Sigmoid colon (tissue), 7 donors: ENCODE measurements around the gene R3HCC1L. TPM values are rescaled to one million over a fixed set of nuclear protein-coding genes. Genes with fewer than 3 reads are reported as not detected.
"Not testable (repeated sequence)": the region's sequence is repeated elsewhere in the genome, so short reads cannot be mapped to it uniquely, and the experiment has no call there.

Source experiments
- DNase-seq: peaks from one replicate; pipeline ENCODE4 v3.0.0-alpha.2; 2019
- H3K27ac ChIP-seq, 4 donors: fragments of 200-600 bp; sonication (generic); one replicate each; pipeline ENCODE4 v1.5.1; 2016 to 2019; ENCODE audit warnings: mild to moderate bottlenecking in 1 of 4
- H3K27me3 ChIP-seq, 3 donors: fragments of 200-600 bp; sonication (generic); one replicate each; pipeline ENCODE4 v1.5.1; 2019; ENCODE audit warnings: mild to moderate bottlenecking in 1 of 3
- H3K36me3 ChIP-seq, 4 donors: fragments of 200-600 bp; sonication (generic); one replicate each; pipeline ENCODE4 v1.5.1; 2016 to 2019
- H3K4me1 ChIP-seq, 4 donors: fragments of 200-600 bp; sonication (generic); one replicate each; pipeline ENCODE4 v1.5.1; 2017 to 2019
- H3K4me3 ChIP-seq, 4 donors: fragments of 200-600 bp; sonication (generic); one replicate each; pipeline ENCODE4 v1.5.1; 2017 to 2019; ENCODE audit warnings: mild to moderate bottlenecking in 2 of 4, moderate library complexity in 1 of 4
- H3K9me3 ChIP-seq, 4 donors: fragments of 200-600 bp in 3 of 4; sonication (generic) in 3 of 4; one replicate each; pipeline versions ENCODE4 v1.5.1 to v1.6.1; 2013 to 2019
- EP300 ChIP-seq, 4 donors: sonication (generic); formaldehyde crosslinking; IDR thresholded peaks; one replicate each; pipeline ENCODE4 v1.6.1; 2017; ENCODE audit warnings: antibody characterized with exemption in 4 of 4
- POLR2A ChIP-seq, 2 donors: fragments of 450-650 bp; IDR thresholded peaks; one replicate each; pipeline ENCODE4 v1.6.1; 2016; ENCODE audit warnings: antibody characterized with exemption in 2 of 2, mild to moderate bottlenecking in 2 of 2, moderate library complexity in 2 of 2
- POLR2AphosphoS5 ChIP-seq, 4 donors: sonication (generic); formaldehyde crosslinking; IDR thresholded peaks; one replicate each; pipeline ENCODE4 v1.6.1; 2017; ENCODE audit warnings: antibody characterized with exemption in 4 of 4
- WGBS, 2 donors: extraction: QIAGEN DNeasy Blood & Tissue Kit; methylation state at CpG; one replicate each; pipeline ENCODE4 v1.1.7; 2013; 5-methylcytosine and 5-hydroxymethylcytosine counted together
- intact Hi-C: fragments of 100-400 bp; cut with DNase I; formaldehyde crosslinking; loops from one replicate; pipeline ENCODE4 v1.15.1; 2023
- polyA plus RNA-seq, 3 donors: library from polyadenylated mRNA; stranded (reverse); fragments of 200-250 nt; gene quantifications; one replicate each; pipeline ENCODE4 v1.2.3, GENCODE V29; 2013
- total RNA-seq, 4 donors: library from RNA; depleted of rRNA; stranded (reverse); fragments of >200 nt; gene quantifications; one replicate each; pipeline ENCODE4 v1.1.0, GENCODE V29; 2016
- TF ChIP-seq, protein P1 (sequence below), 4 experiments: fragments of 450-650 bp in 3 of 4; fragments of 200-600 bp in 1 of 4; IDR thresholded peaks; one replicate each; pipeline ENCODE4 v1.5.1; 2016 to 2019; ENCODE audit warnings: antibody characterized with exemption in 4 of 4, mild to moderate bottlenecking in 3 of 4, moderate library complexity in 2 of 4
- donor health status: healthy with polysubstance abuse.
- donor health status: Bipolar disorder and iron deficiency.
- donor health status: healthy.

R3HCC1L gene
- total and polyA plus RNA-seq, 7 donors = 11.6 to 15.0 (median 13.9) TPM

- WGBS, 2 donors = 88 to 92% methylated on average over 4 of the region's 4 CpGs
- DNase-seq = no peak
- intact Hi-C loops = no loop called here
- no peak for TF ChIP-seq POLR2A (IDR thresholded peaks at IDR 0.05)
- TF ChIP-seq, protein P1, sequence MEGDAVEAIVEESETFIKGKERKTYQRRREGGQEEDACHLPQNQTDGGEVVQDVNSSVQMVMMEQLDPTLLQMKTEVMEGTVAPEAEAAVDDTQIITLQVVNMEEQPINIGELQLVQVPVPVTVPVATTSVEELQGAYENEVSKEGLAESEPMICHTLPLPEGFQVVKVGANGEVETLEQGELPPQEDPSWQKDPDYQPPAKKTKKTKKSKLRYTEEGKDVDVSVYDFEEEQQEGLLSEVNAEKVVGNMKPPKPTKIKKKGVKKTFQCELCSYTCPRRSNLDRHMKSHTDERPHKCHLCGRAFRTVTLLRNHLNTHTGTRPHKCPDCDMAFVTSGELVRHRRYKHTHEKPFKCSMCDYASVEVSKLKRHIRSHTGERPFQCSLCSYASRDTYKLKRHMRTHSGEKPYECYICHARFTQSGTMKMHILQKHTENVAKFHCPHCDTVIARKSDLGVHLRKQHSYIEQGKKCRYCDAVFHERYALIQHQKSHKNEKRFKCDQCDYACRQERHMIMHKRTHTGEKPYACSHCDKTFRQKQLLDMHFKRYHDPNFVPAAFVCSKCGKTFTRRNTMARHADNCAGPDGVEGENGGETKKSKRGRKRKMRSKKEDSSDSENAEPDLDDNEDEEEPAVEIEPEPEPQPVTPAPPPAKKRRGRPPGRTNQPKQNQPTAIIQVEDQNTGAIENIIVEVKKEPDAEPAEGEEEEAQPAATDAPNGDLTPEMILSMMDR (IDR thresholded peaks at IDR 0.05) = no peak
- no peak for TF ChIP-seq EP300 (IDR thresholded peaks at IDR 0.05)
- TF ChIP-seq POLR2AphosphoS5 (IDR thresholded peaks at IDR 0.05) = no peak
- H3K36me3 ChIP-seq = no peaks in the 10 kb centered on the region
- H3K9me3 ChIP-seq = peaks cover 0 to 8% (median 1%) of the 10 kb centered on the region in 4 donors
- no peak overlapping the region for H3K4me3 ChIP-seq
- H3K27ac ChIP-seq = no peak overlapping the region
- peaks cover 0 to 5% (median 0%) of the 10 kb centered on the region in 3 donors for H3K27me3 ChIP-seq
- H3K4me1 ChIP-seq = no peaks in the 10 kb centered on the region
These were observed 14.6 kb upstream of the R3HCC1L start for GRCh38 chr10:98119891-98120290.

GRCh38 chr10:98125940-98126631, 8.4 kb upstream of the R3HCC1L start:
- Histone ChIP-seq H3K9me3 (peaks cover 0 to 8% (median 1%) of the 10 kb centered on the region in 4 donors), H3K27ac (no peak overlapping the region), H3K4me3 (no peak overlapping the region), H3K36me3 (no peaks in the 10 kb centered on the region), H3K27me3 (peaks cover 0 to 5% (median 0%) of the 10 kb centered on the region in 3 donors), H3K4me1 (no peaks in the 10 kb centered on the region)
- TF ChIP-seq POLR2AphosphoS5 (IDR thresholded peaks at IDR 0.05) (no peak), EP300 (IDR thresholded peaks at IDR 0.05) (no peak), POLR2A (IDR thresholded peaks at IDR 0.05) (no peak)
- TF ChIP-seq, protein P1 (IDR thresholded peaks at IDR 0.05) = no peak
- 67 to 78% methylated on average over 6 of the region's 6 CpGs for WGBS, 2 donors
- DNase-seq = no peak
- intact Hi-C loops = no loop called here

- DNase-seq = no peak
- WGBS, 2 donors = 8 to 60% methylated on average over 6 of the region's 6 CpGs
- H3K36me3 ChIP-seq = no peaks in the 10 kb centered on the region
- TF ChIP-seq, protein P1 (IDR thresholded peaks at IDR 0.05) = no peak
- no peak for TF ChIP-seq EP300 (IDR thresholded peaks at IDR 0.05)
- TF ChIP-seq POLR2AphosphoS5 (IDR thresholded peaks at IDR 0.05) = no peak
- TF ChIP-seq POLR2A (IDR thresholded peaks at IDR 0.05) = no peak
- no peak overlapping the region for H3K27ac ChIP-seq
- H3K9me3 ChIP-seq = no peaks in the 10 kb centered on the region
- no peak overlapping the region for H3K4me3 ChIP-seq
- intact Hi-C loops = no loop called here
- H3K27me3 ChIP-seq = peaks cover 0 to 5% (median 0%) of the 10 kb centered on the region in 3 donors
- no peaks in the 10 kb centered on the region for H3K4me1 ChIP-seq
These were observed 5.7 kb upstream of the R3HCC1L start for GRCh38 chr10:98128802-98129201.

DNA sequence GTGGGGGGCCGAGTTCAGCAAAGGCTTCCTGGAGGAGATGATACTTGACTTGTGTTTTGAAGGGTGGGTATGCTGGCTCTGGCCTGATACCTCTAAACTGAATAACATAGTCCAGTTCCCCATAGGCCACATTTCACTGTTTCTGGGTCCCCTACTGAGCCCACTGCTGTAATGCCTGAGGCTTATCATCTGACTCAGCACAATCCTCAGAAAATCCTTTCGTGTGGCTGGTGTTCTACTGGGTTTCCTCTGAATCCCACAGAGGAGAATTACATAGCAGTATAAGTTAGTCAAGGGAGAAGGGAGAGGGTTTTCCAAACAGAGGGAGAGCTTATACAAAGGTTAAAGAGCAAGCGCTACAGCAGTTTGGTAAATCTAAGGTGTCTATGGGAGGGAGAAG, 2.8 kb upstream of the R3HCC1L start:
- H3K9me3 ChIP-seq = no peaks in the 10 kb centered on the region
- H3K36me3 ChIP-seq = no peaks in the 10 kb centered on the region
- peaks cover 0 to 13% (median 6%) of the 10 kb centered on the region in 4 donors for H3K4me1 ChIP-seq
- TF ChIP-seq, protein P1 (IDR thresholded peaks at IDR 0.05) = no peak
- TF ChIP-seq EP300 (IDR thresholded peaks at IDR 0.05) = no peak
- TF ChIP-seq POLR2AphosphoS5 (IDR thresholded peaks at IDR 0.05) = no peak
- TF ChIP-seq POLR2A (IDR thresholded peaks at IDR 0.05) = no peak
- 84 to 94% methylated on average over 3 of the region's 3 CpGs for WGBS, 2 donors
- no peak overlapping the region for H3K27ac ChIP-seq
- H3K4me3 ChIP-seq = no peak overlapping the region
- DNase-seq = no peak
- intact Hi-C loops = no loop called here
- no peaks in the 10 kb centered on the region for H3K27me3 ChIP-seq

DNA sequence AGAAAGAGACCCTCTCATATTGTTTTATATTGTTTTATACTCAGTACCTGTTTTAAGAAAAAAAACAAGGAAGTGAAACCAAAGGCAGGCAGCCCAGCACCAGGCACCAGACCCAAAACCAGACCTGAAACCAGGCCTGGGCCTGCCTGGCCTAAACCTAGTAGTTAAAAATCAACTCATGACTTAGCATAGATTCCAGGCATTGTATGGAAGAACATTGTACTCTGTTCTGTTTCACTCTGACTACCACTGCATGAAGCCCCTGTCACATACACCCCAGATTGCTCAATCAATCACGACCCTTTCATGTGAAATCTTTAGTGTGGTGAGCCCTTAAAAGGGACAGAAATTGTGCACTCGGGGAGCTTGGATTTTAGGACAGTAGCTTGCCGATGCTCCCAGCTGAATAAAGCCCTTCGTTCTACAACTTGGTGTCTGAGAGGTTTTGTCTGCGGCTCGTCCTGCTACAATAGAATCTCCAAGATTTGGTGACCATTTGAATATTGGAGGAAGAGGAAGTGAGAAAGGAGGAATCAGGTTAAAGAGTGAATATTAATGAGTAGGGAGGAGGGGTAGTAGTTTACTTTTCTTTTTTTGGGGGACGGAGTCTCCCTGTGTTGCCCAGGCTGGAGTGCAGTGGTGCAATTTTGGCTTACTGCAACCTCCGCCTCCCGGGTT, 1.2 kb upstream of the R3HCC1L start:
- DNase-seq, intact Hi-C loops, H3K27ac ChIP-seq, H3K36me3 ChIP-seq, H3K4me3 ChIP-seq, H3K27me3 ChIP-seq, H3K9me3 ChIP-seq: not testable (repeated sequence)
- WGBS, 2 donors = 88 to 94% methylated on average over 9 of the region's 9 CpGs
- H3K4me1 ChIP-seq = peaks cover 0 to 14% (median 6%) of the 10 kb centered on the region in 4 donors
